ENCODE measurements around the gene RTL10.
"Not testable (repeated sequence)": the region's sequence is repeated elsewhere in the genome, so short reads cannot be mapped to it uniquely, and the experiment has no call there.

The RTL10 gene

GRCh38 chr22:19888131-19888746 lies 33.6 kb upstream of the RTL10 start:
- no peak for FAIRE-seq

- FAIRE-seq: no peak
Measured at GRCh38 chr22:19887256-19887985, 32.7 kb upstream of the RTL10 start.

- no peak for FAIRE-seq
Measured at GRCh38 chr22:19886605-19887255, 32.1 kb upstream of the RTL10 start.

GRCh38 chr22:19885841-19886592 lies 31.3 kb upstream of the RTL10 start:
- no peak for FAIRE-seq

- FAIRE-seq: no peak
Measured at GRCh38 chr22:19884954-19885751, 30.5 kb upstream of the RTL10 start.

GRCh38 chr22:19884161-19884953 lies 29.7 kb upstream of the RTL10 start:
- no peak for FAIRE-seq

GRCh38 chr22:19883446-19883845 lies 28.8 kb upstream of the RTL10 start:
- not testable (repeated sequence) for FAIRE-seq

- no peak for FAIRE-seq
Measured at GRCh38 chr22:19882446-19883381, 28.0 kb upstream of the RTL10 start.

GRCh38 chr22:19880786-19881569 lies 26.3 kb upstream of the RTL10 start:
- FAIRE-seq: no peak

- FAIRE-seq: no peak
Measured at GRCh38 chr22:19879992-19880785, 25.5 kb upstream of the RTL10 start.

- FAIRE-seq: no peak
Measured at GRCh38 chr22:19879643-19879991, 24.9 kb upstream of the RTL10 start.

- no peak for FAIRE-seq
Measured at GRCh38 chr22:19879246-19879570, 24.5 kb upstream of the RTL10 start.

GRCh38 chr22:19878461-19879245 lies 24.0 kb upstream of the RTL10 start:
- FAIRE-seq: no peak

- FAIRE-seq: no peak
Measured at GRCh38 chr22:19877626-19878339, 23.1 kb upstream of the RTL10 start.

- no peak for FAIRE-seq
Measured at GRCh38 chr22:19876941-19877625, 22.4 kb upstream of the RTL10 start.

GRCh38 chr22:19876314-19876940 lies 21.8 kb upstream of the RTL10 start:
- no peak for FAIRE-seq

Measured in colon (tissue), 2 donors.